K562 (cell line): ENCODE results near the gene TTN. TPM values are rescaled to one million over a fixed set of nuclear protein-coding genes. Genes with fewer than 3 reads are reported as not detected.

ENCODE experiments used
- ATAC-seq: fragments of 200-7000 bp; cut with Tn5 transposase; 3 replicates; pipeline ENCODE4 v1.9.1; 2020; ENCODE audit warnings: moderate library complexity
- BruUV-seq: library from RNA; stranded (reverse); fragments of 400-500 nt; replicated peaks from 2 replicates; lab custom pipeline; 2021; lab: Mats Ljungman, UMichigan
- CTCF ChIA-PET: fragments of 300-600 bp; formaldehyde crosslinking; extraction: SDS; loops from one replicate; lab custom pipeline; 2021; ENCODE audit warnings: low intra/inter-chr PET ratio; lab: Yijun Ruan, JAX
- POLR2A ChIA-PET: fragments of 300-600, 350-650 bp; sonication (Branson Sonifier 250); formaldehyde crosslinking; extraction: SDS; loops from one replicate; lab custom pipeline; 2021; ENCODE audit warnings: antibody characterized with exemption, inconsistent platforms; lab: Yijun Ruan, JAX
- DNase-seq, 4 experiments: peaks; one replicate each; pipeline versions ENCODE4 v3.0.0 to v3.0.0-alpha.2; 2011 to 2018; ENCODE audit warnings: low spot score in 3 of 4, mixed read lengths in 3 of 4; ENCODE audit errors: extremely low read depth in 1 of 4
- FAIRE-seq: peaks from 2 replicates; lab custom pipeline; 2011; peaks lifted over from hg19 to GRCh38; lab: Jason Lieb, UNC
- H2AFZ ChIP-seq: 2 replicates; pipeline ENCODE4 v1.6.0; 2011; ENCODE audit warnings: low read depth, low read length, control low read depth, inconsistent platforms
- H3K27ac ChIP-seq: fragments of 200-600 bp; 3 replicates; pipeline ENCODE4 v1.8.0; 2011; ENCODE audit warnings: low read depth, mild to moderate bottlenecking, control low read depth, inconsistent platforms, low read length, moderate library complexity, mixed read lengths; ENCODE audit errors: extremely low read depth
- H3K27me3 ChIP-seq, 2 experiments: fragments of 300-600 bp in 1 of 2; 2 replicates in 1 of 2; 3 replicates in 1 of 2; pipeline versions ENCODE4 v1.6.0 to v1.8.0; 2011; ENCODE audit warnings: inconsistent platforms in 2 of 2, low read length in 2 of 2, mild to moderate bottlenecking in 1 of 2, mixed read lengths in 1 of 2, moderate library complexity in 1 of 2; ENCODE audit not compliant: control insufficient read depth in 2 of 2, insufficient read depth in 2 of 2
- H3K36me3 ChIP-seq: fragments of 300-600 bp; 3 replicates; pipeline ENCODE4 v1.8.0; 2011; ENCODE audit warnings: mild to moderate bottlenecking, low read length, inconsistent platforms; ENCODE audit not compliant: control insufficient read depth, insufficient read depth
- H3K4me1 ChIP-seq, 2 experiments: fragments of 200-600 bp in 1 of 2; replicated peaks in 1 of 2; 2 replicates in 1 of 2; 3 replicates in 1 of 2; pipeline versions ENCODE4 v1.5.1 to v1.8.0; 2011; ENCODE audit warnings: inconsistent platforms in 2 of 2, low read length in 2 of 2, mild to moderate bottlenecking in 1 of 2, mixed read lengths in 1 of 2, moderate library complexity in 1 of 2; ENCODE audit not compliant: control insufficient read depth in 2 of 2, insufficient read depth in 2 of 2
- H3K4me2 ChIP-seq: 2 replicates; pipeline ENCODE4 v1.6.1; 2011; ENCODE audit warnings: low read length, control low read depth, inconsistent platforms, mixed read lengths; ENCODE audit not compliant: insufficient read depth
- H3K4me3 ChIP-seq: fragments of 200-600 bp; sonication (generic), shearing (Covaris generic); 2 replicates; pipeline ENCODE4 v1.5.1; 2016; ENCODE audit warnings: control low read depth, inconsistent platforms
- H3K79me2 ChIP-seq: fragments of 200-600 bp; 3 replicates; pipeline ENCODE4 v1.8.0; 2011; ENCODE audit warnings: low read length, inconsistent platforms; ENCODE audit not compliant: control insufficient read depth, insufficient read depth
- H3K9ac ChIP-seq, 2 experiments: 2 replicates each; pipeline versions ENCODE4 v1.6.0 to v1.6.1; 2011; ENCODE audit warnings: low read depth in 2 of 2, low read length in 2 of 2, control low read depth in 1 of 2, inconsistent platforms in 1 of 2, mild to moderate bottlenecking in 1 of 2, mixed read lengths in 1 of 2; ENCODE audit not compliant: insufficient read depth in 1 of 2
- H3K9me1 ChIP-seq: one replicate; pipeline ENCODE4 v1.6.0; 2011; ENCODE audit warnings: inconsistent platforms, mild to moderate bottlenecking, low read length, moderate library complexity; ENCODE audit not compliant: control insufficient read depth, insufficient read depth
- H3K9me3 ChIP-seq: replicated peaks from 2 replicates; pipeline ENCODE4 v1.5.1; 2011; ENCODE audit warnings: low read depth, low read length, inconsistent platforms; ENCODE audit not compliant: control insufficient read depth, insufficient read depth
- H4K20me1 ChIP-seq: replicated peaks from 2 replicates; pipeline ENCODE4 v1.6.1; 2011; ENCODE audit warnings: low read length, inconsistent platforms, mixed read lengths; ENCODE audit not compliant: control insufficient read depth, insufficient read depth
- C11orf30 ChIP-seq: fragments of 450-650 bp; IDR thresholded peaks from 2 replicates; pipeline ENCODE4 v1.6.1; 2016; ENCODE audit warnings: low read depth, mild to moderate bottlenecking
- CEBPG ChIP-seq, 3 experiments: fragments of 200-800 bp in 1 of 3; sonication (Bioruptor generic) in 1 of 3; sonication (generic) in 1 of 3; formaldehyde crosslinking in 1 of 3; IDR thresholded peaks in 2 of 3; conservative IDR thresholded peaks in 1 of 3; 2 replicates each; pipeline versions ENCODE4 v1.6.1 to v1.8.0; 2016 to 2022; ENCODE audit warnings: missing compliant biosample characterization in 2 of 3, missing genetic modification characterization in 2 of 3, mild to moderate bottlenecking in 1 of 3, missing genetic modification reagents in 1 of 3
- MAFG ChIP-seq: fragments of 450-650 bp; conservative IDR thresholded peaks from 2 replicates; pipeline ENCODE4 v1.6.1; 2016; ENCODE audit warnings: missing genetic modification characterization, missing compliant biosample characterization
- SMC3 ChIP-seq: conservative IDR thresholded peaks from 2 replicates; pipeline ENCODE4 v1.6.1; 2011; ENCODE audit warnings: low read depth, low read length, improper control_type of control experiment; ENCODE audit not compliant: insufficient read depth
- ZKSCAN8 ChIP-seq: fragments of 200-800 bp; sonication (Bioruptor generic); IDR thresholded peaks from 2 replicates; pipeline ENCODE4 v1.6.1; 2016; ENCODE audit warnings: missing genetic modification characterization, missing compliant biosample characterization
- ZNF316 ChIP-seq: fragments of 450-650 bp; IDR thresholded peaks from 2 replicates; pipeline ENCODE4 v1.6.1; 2016
- WGBS: fragments of 100-300 bp; shearing (Covaris generic); methylation state at CpG from one replicate; pipeline ENCODE4 v1.1.6; 2016; ENCODE audit warnings: low coverage, mixed read lengths; ENCODE audit not compliant: insufficient coverage; ENCODE audit errors: missing lambda C conversion rate; 5-methylcytosine and 5-hydroxymethylcytosine counted together
- in situ Hi-C: fragments of 300-500 bp; cut with MboI; formaldehyde crosslinking; loops from 4 replicates; pipeline ENCODE4 v1.15.0; 2018; ENCODE audit warnings: inconsistent platforms, mixed read lengths
- intact Hi-C: fragments of 100-400 bp; cut with micrococcal nuclease; formaldehyde crosslinking; loops from 2 replicates; pipeline ENCODE4 v1.14.2; 2022
- polyA plus RNA-seq, 8 experiments: library from polyadenylated mRNA; depleted of rRNA in 4 of 8; stranded (reverse) in 5 of 8; unstranded in 3 of 8; fragments of >200 nt; fragmentation: Nextera tagmentation in 2 of 8; fragmentation: Illumina TruSeq in 1 of 8; extraction: Ambion mirVana in 2 of 8; extraction: Trizol in 1 of 8; gene quantifications; 2 replicates each; pipeline versions ENCODE4 v1.2.1 to v1.2.3, GENCODE V29; 2011 to 2014; ENCODE audit warnings: inconsistent platforms in 1 of 8, missing spikeins in 1 of 8
- total RNA-seq, 7 experiments: library from RNA; depleted of rRNA in 6 of 7; stranded (reverse); fragments of >200 nt in 6 of 7; fragmentation: Illumina TruSeq in 2 of 7; extraction: Trizol in 2 of 7; gene quantifications; 2 replicates each; pipeline versions ENCODE4 v1.2.1 to v1.2.3, GENCODE V29; 2011 to 2021; ENCODE audit warnings: low replicate concordance in 1 of 7
- TF ChIP-seq, protein P1 (sequence below): fragments of 250-450 bp; sonication (Bioruptor Pico); IDR thresholded peaks from 2 replicates; pipeline ENCODE4 v1.9.0; 2021; ENCODE audit warnings: mild to moderate bottlenecking

Gene TTN
- total and polyA plus RNA-seq, 9 of the 15 experiments (the other 6 are each of a cell fraction or from before 2014, with no cell fraction given), result under 0.01 to 0.20 (median 0.04) TPM; not detected in 1

GRCh38 chr2:178506101-178506500 is 301.1 kb downstream of the TTN start:
- ChIA-PET POLR2A (interaction anchor here (0.8 to 1.4 kb wide), 2 partner anchors 10 to 16 kb away, joined by 3 read pairs; no protein-coding TSS in a partner anchor), CTCF (no interaction called here)
- H3K9me1 ChIP-seq, result no peaks in the 10 kb centered on the region
- no peaks in the 10 kb centered on the region for H4K20me1 ChIP-seq
- intact Hi-C loops, result no loop called here
- H3K4me1 ChIP-seq, result no peaks in the 10 kb centered on the region
- ATAC-seq (no peak), DNase-seq (no peak), FAIRE-seq (no peak)
- peaks cover 39% of the 10 kb centered on the region for H3K36me3 ChIP-seq
- H3K9ac ChIP-seq, result no peak overlapping the region
- H3K27me3 ChIP-seq, result no peaks in the 10 kb centered on the region
- in situ Hi-C loops, result no loop called here
- no peak overlapping the region for H3K4me3 ChIP-seq
- no peak overlapping the region for H3K27ac ChIP-seq
- no peak overlapping the region for H3K4me2 ChIP-seq
- BruUV-seq, result no TSS peak
- no peaks in the 10 kb centered on the region for H3K79me2 ChIP-seq
- no peaks in the 10 kb centered on the region for H3K9me3 ChIP-seq
- TF ChIP-seq ZKSCAN8 (CRISPR knock-in tag), result no peak
- no peak for TF ChIP-seq CEBPG (CRISPR knock-in tag; IDR thresholded peaks at IDR 0.05)
- 0 out of 4 replicates have a peak, but pooled peaks of 1 of the 2 experiments have one; percentile 16 for TF ChIP-seq CEBPG (tag; conservative IDR thresholded peaks at IDR 0.05 in 1 of 2, IDR thresholded peaks at IDR 0.05 in 1 of 2)
- no peak overlapping the region for H2AFZ ChIP-seq
- 100% methylated on average over 1 of the region's 1 CpG for WGBS

- Histone ChIP-seq H3K27me3 (no peaks in the 10 kb centered on the region), H3K36me3 (peaks cover 65% of the 10 kb centered on the region), H3K4me3 (no peak overlapping the region), H3K27ac (no peak overlapping the region), H3K9me3 (no peaks in the 10 kb centered on the region), H2AFZ (no peak overlapping the region), H3K4me2 (no peak overlapping the region), H3K4me1 (peaks cover 0 to 5% of the 10 kb centered on the region in 2 experiments; a peak in 2 of 5 replicates), H4K20me1 (no peaks in the 10 kb centered on the region), H3K9ac (no peak overlapping the region), H3K79me2 (no peaks in the 10 kb centered on the region), H3K9me1 (no peaks in the 10 kb centered on the region)
- TF ChIP-seq, protein P1, sequence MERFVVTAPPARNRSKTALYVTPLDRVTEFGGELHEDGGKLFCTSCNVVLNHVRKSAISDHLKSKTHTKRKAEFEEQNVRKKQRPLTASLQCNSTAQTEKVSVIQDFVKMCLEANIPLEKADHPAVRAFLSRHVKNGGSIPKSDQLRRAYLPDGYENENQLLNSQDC, result no peak
- TF ChIP-seq MAFG (tag), result peak; percentile 18; the same call in 1 of the 2 replicates
- TF ChIP-seq SMC3, result no peak
- TF ChIP-seq C11orf30, result 0 out of 2 replicates have a peak, but pooled peaks have one; percentile 38
- TF ChIP-seq ZNF316, result peak; percentile 66
- FAIRE-seq (no peak), DNase-seq (no peak), ATAC-seq (no peak)
- POLR2A ChIA-PET, result interaction anchor here (1.0 kb wide), 1 partner anchor 11 kb away, joined by 4 read pairs; no protein-coding TSS in a partner anchor
- CTCF ChIA-PET, result no interaction called here
- intact Hi-C loops (no loop called here), in situ Hi-C loops (no loop called here)
- no TSS peak for BruUV-seq
- 91% methylated on average over 4 of the region's 4 CpGs for WGBS
These were observed 304.5 kb downstream of the TTN start for GRCh38 chr2:178502751-178503150.
